H9 (cell line): Measurements from ENCODE around the gene ATAT1. TPM values are rescaled to one million over a fixed set of nuclear protein-coding genes. Genes with fewer than 3 reads are reported as not detected.

Experiments used
- DNase-seq: peaks from one replicate; pipeline ENCODE4 v3.0.0-alpha.2; 2017
- H2AFZ ChIP-seq: one replicate; pipeline ENCODE4 v1.6.1; 2013; ENCODE audit warnings: mild to moderate bottlenecking, low read length, control low read depth, moderate library complexity
- H2AK5ac ChIP-seq: 2 replicates; pipeline ENCODE4 v1.6.1; 2013; ENCODE audit warnings: low read length, control low read depth, mixed read lengths; ENCODE audit not compliant: insufficient read length
- H2BK120ac ChIP-seq: one replicate; pipeline ENCODE4 v1.6.1; 2013; ENCODE audit warnings: low read depth, mild to moderate bottlenecking, low read length, control low read depth, inconsistent platforms; ENCODE audit not compliant: poor library complexity, severe bottlenecking
- H2BK12ac ChIP-seq: 2 replicates; pipeline ENCODE4 v1.6.1; 2013; ENCODE audit warnings: low read length, control low read depth, mixed read lengths, low read depth; ENCODE audit not compliant: insufficient read length
- H2BK15ac ChIP-seq: 2 replicates; pipeline ENCODE4 v1.6.1; 2013; ENCODE audit warnings: low read depth, low read length, control low read depth
- H2BK20ac ChIP-seq: one replicate; pipeline ENCODE4 v1.6.1; 2013; ENCODE audit warnings: low read depth, mild to moderate bottlenecking, low read length, control low read depth, inconsistent platforms; ENCODE audit not compliant: poor library complexity, severe bottlenecking
- H2BK5ac ChIP-seq: 2 replicates; pipeline ENCODE4 v1.6.1; 2013; ENCODE audit warnings: low read length, control low read depth, mixed read lengths; ENCODE audit not compliant: insufficient read length
- H3K14ac ChIP-seq: 2 replicates; pipeline ENCODE4 v1.6.1; 2013; ENCODE audit warnings: low read length, control low read depth; ENCODE audit not compliant: insufficient read depth
- H3K18ac ChIP-seq: 2 replicates; pipeline ENCODE4 v1.6.1; 2013; ENCODE audit warnings: low read depth, mild to moderate bottlenecking, mixed read lengths, low read length, control low read depth; ENCODE audit not compliant: insufficient read length
- H3K23ac ChIP-seq: 2 replicates; pipeline ENCODE4 v1.6.1; 2013; ENCODE audit warnings: low read length, control low read depth, mixed read lengths, low read depth; ENCODE audit not compliant: insufficient read length
- H3K23me2 ChIP-seq: 2 replicates; pipeline ENCODE4 v1.6.1; 2013; ENCODE audit warnings: low read depth, mild to moderate bottlenecking, mixed read lengths, low read length, control low read depth; ENCODE audit not compliant: insufficient read length, poor library complexity, severe bottlenecking
- H3K27ac ChIP-seq: 2 replicates; pipeline ENCODE4 v1.5.1; 2013; ENCODE audit warnings: low read length, control low read depth, mixed read lengths, low read depth; ENCODE audit not compliant: insufficient read length
- H3K27me3 ChIP-seq: 2 replicates; pipeline ENCODE4 v1.6.1; 2013; ENCODE audit warnings: low read length, control low read depth, inconsistent platforms; ENCODE audit not compliant: insufficient read depth
- H3K4ac ChIP-seq: 2 replicates; pipeline ENCODE4 v1.6.1; 2013; ENCODE audit warnings: low read depth, mild to moderate bottlenecking, control low read depth, inconsistent platforms, low read length, moderate library complexity
- H3K4me1 ChIP-seq: 2 replicates; pipeline ENCODE4 v1.6.1; 2013; ENCODE audit warnings: low read length, control low read depth, inconsistent platforms; ENCODE audit not compliant: insufficient read depth
- H3K4me2 ChIP-seq: 2 replicates; pipeline ENCODE4 v1.6.1; 2013; ENCODE audit warnings: low read length, control low read depth, mixed read lengths; ENCODE audit not compliant: insufficient read length, insufficient read depth
- H3K56ac ChIP-seq: 2 replicates; pipeline ENCODE4 v1.6.1; 2013; ENCODE audit warnings: low read depth, mild to moderate bottlenecking, mixed read lengths, low read length, control low read depth; ENCODE audit not compliant: insufficient read length
- H3K79me1 ChIP-seq: 2 replicates; pipeline ENCODE4 v1.6.1; 2013; ENCODE audit warnings: low read depth, mild to moderate bottlenecking, moderate library complexity, low read length, control low read depth, inconsistent platforms; ENCODE audit not compliant: insufficient read depth, poor library complexity, severe bottlenecking
- H3K79me2 ChIP-seq: 2 replicates; pipeline ENCODE4 v1.6.1; 2013; ENCODE audit warnings: low read length, control low read depth, inconsistent platforms; ENCODE audit not compliant: insufficient read depth
- H3K9ac ChIP-seq: 2 replicates; pipeline ENCODE4 v1.6.1; 2013; ENCODE audit warnings: low read length, control low read depth, mixed read lengths; ENCODE audit not compliant: insufficient read length; ENCODE audit errors: extremely low read depth
- H3K9me3 ChIP-seq: one replicate; pipeline ENCODE4 v1.6.1; 2013; ENCODE audit warnings: low read depth, low read length, inconsistent platforms; ENCODE audit not compliant: control insufficient read depth
- H3T11ph ChIP-seq: one replicate; pipeline ENCODE4 v1.6.1; 2013; ENCODE audit warnings: mild to moderate bottlenecking, low read length, control low read depth, inconsistent platforms
- H4K20me1 ChIP-seq: one replicate; pipeline ENCODE4 v1.6.1; 2013; ENCODE audit not compliant: control insufficient read depth, insufficient read length, insufficient read depth
- H4K5ac ChIP-seq: 2 replicates; pipeline ENCODE4 v1.6.1; 2013; ENCODE audit warnings: low read depth, mild to moderate bottlenecking, mixed read lengths, low read length, control low read depth; ENCODE audit not compliant: insufficient read length
- H4K8ac ChIP-seq: replicated peaks from 2 replicates; pipeline ENCODE4 v1.6.1; 2013; ENCODE audit warnings: low read length, control low read depth, mixed read lengths, low read depth; ENCODE audit not compliant: insufficient read length
- H4K91ac ChIP-seq: 2 replicates; pipeline ENCODE4 v1.6.1; 2013; ENCODE audit warnings: low read depth, mild to moderate bottlenecking, moderate library complexity, mixed read lengths, low read length, control low read depth; ENCODE audit not compliant: insufficient read length
- H3K27ac Mint-ChIP-seq, 3 experiments: 2 replicates in 2 of 3; 3 replicates in 1 of 3; pipeline ENCODE4 v1.8.0; 2020 to 2021; ENCODE audit warnings: mixed read lengths in 3 of 3, mild to moderate bottlenecking in 1 of 3, moderate library complexity in 1 of 3
- H3K27me3 Mint-ChIP-seq: 2 replicates; pipeline ENCODE4 v1.8.0; 2021; ENCODE audit warnings: low read depth, mild to moderate bottlenecking, moderate library complexity, mixed read lengths
- H3K36me3 Mint-ChIP-seq, 3 experiments: 2 replicates in 2 of 3; 3 replicates in 1 of 3; pipeline ENCODE4 v1.8.0; 2020 to 2021; ENCODE audit warnings: low read depth in 3 of 3, mixed read lengths in 3 of 3; ENCODE audit not compliant: insufficient read depth in 1 of 3
- H3K4me1 Mint-ChIP-seq, 2 experiments: 2 replicates each; pipeline ENCODE4 v1.8.0; 2020; ENCODE audit warnings: mixed read lengths in 2 of 2
- H3K4me3 Mint-ChIP-seq, 2 experiments: 2 replicates in 1 of 2; 3 replicates in 1 of 2; pipeline ENCODE4 v1.8.0; 2020 to 2021; ENCODE audit warnings: mild to moderate bottlenecking in 2 of 2, mixed read lengths in 2 of 2, moderate library complexity in 1 of 2
- H3K9me3 Mint-ChIP-seq, 2 experiments: 2 replicates in 1 of 2; 3 replicates in 1 of 2; pipeline ENCODE4 v1.8.0; 2020; ENCODE audit warnings: mild to moderate bottlenecking in 2 of 2, mixed read lengths in 2 of 2, moderate library complexity in 1 of 2
- WGBS: extraction: QIAGEN DNeasy Blood & Tissue Kit; methylation state at CpG from one replicate; pipeline ENCODE4 v1.1.7; 2013; ENCODE audit warnings: missing lambda C conversion rate, low lambda C conversion rate, mixed read lengths; ENCODE audit not compliant: insufficient read length; ENCODE audit errors: extremely low coverage; 5-methylcytosine and 5-hydroxymethylcytosine counted together
- total RNA-seq: library from RNA; stranded (reverse); gene quantifications from 2 replicates; pipeline ENCODE4 v1.2.1, GENCODE V29; 2021
- TF ChIP-seq, protein P1 (sequence below): fragments of 200-600 bp; sonication (generic); conservative IDR thresholded peaks from 3 replicates; pipeline ENCODE4 v1.8.0; 2021; ENCODE audit warnings: antibody characterized with exemption, mild to moderate bottlenecking

Gene ATAT1
- total RNA-seq, 1 experiment from 2014 or later: 20.1 TPM

DNA sequence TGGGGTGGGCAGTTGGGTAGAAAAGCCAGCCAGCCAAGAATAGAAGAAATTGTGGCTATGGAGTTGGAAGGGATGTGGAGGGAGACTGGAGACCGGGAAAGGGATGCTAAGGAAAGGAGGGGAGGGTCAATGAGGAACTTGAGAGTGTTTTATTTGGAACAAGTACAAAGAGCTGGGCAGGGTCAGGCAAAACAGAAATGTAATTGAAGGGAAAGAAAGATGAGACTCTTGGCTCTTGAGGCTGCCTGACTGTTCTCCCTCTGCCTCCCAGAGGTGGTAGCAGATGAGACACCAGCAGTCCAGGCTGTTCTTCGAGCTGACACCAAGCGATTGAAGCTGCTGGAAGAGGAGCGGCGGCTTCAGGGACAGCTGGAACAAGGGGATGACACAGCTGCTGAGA, 42.8 kb upstream of the ATAT1 start:
- H2AK5ac ChIP-seq: no peak overlapping the region
- no peak overlapping the region for H3K4me2 ChIP-seq
- TF ChIP-seq, protein P1, sequence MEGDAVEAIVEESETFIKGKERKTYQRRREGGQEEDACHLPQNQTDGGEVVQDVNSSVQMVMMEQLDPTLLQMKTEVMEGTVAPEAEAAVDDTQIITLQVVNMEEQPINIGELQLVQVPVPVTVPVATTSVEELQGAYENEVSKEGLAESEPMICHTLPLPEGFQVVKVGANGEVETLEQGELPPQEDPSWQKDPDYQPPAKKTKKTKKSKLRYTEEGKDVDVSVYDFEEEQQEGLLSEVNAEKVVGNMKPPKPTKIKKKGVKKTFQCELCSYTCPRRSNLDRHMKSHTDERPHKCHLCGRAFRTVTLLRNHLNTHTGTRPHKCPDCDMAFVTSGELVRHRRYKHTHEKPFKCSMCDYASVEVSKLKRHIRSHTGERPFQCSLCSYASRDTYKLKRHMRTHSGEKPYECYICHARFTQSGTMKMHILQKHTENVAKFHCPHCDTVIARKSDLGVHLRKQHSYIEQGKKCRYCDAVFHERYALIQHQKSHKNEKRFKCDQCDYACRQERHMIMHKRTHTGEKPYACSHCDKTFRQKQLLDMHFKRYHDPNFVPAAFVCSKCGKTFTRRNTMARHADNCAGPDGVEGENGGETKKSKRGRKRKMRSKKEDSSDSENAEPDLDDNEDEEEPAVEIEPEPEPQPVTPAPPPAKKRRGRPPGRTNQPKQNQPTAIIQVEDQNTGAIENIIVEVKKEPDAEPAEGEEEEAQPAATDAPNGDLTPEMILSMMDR: no peak
- no peak overlapping the region for H3K23ac ChIP-seq
- H3K4ac ChIP-seq: no peak overlapping the region
- H4K8ac ChIP-seq: no peak overlapping the region
- H3K9ac ChIP-seq: no peak overlapping the region
- WGBS: no CpG with 5 or more reads among the region's 5 CpGs
- H3T11ph ChIP-seq: no peak overlapping the region
- H3K56ac ChIP-seq: no peak overlapping the region
- no peak overlapping the region for H4K5ac ChIP-seq
- no peak overlapping the region for H2AFZ ChIP-seq
- H3K14ac ChIP-seq: no peak overlapping the region
- no peaks in the 10 kb centered on the region for H3K4me1 ChIP-seq
- Mint-ChIP-seq H3K4me3 (no peak overlapping the region), H3K36me3 (peaks cover 74 to 96% (median 95%) of the 10 kb centered on the region in 3 experiments), H3K4me1 (no peaks in the 10 kb centered on the region), H3K27ac (no peak overlapping the region), H3K27me3 (no peaks in the 10 kb centered on the region), H3K9me3 (no peaks in the 10 kb centered on the region)
- H3K27me3 ChIP-seq: no peaks in the 10 kb centered on the region
- no peak overlapping the region for H2BK15ac ChIP-seq
- H4K20me1 ChIP-seq: no peaks in the 10 kb centered on the region
- no peak for DNase-seq
- H4K91ac ChIP-seq: no peak overlapping the region
- H3K79me1 ChIP-seq: no peaks in the 10 kb centered on the region
- H2BK20ac ChIP-seq: no peak overlapping the region
- no peaks in the 10 kb centered on the region for H3K9me3 ChIP-seq
- no peak overlapping the region for H3K27ac ChIP-seq
- no peak overlapping the region for H2BK5ac ChIP-seq
- no peaks in the 10 kb centered on the region for H3K23me2 ChIP-seq
- H3K18ac ChIP-seq: no peak overlapping the region
- H2BK120ac ChIP-seq: no peak overlapping the region
- H3K79me2 ChIP-seq: no peaks in the 10 kb centered on the region
- no peak overlapping the region for H2BK12ac ChIP-seq
